Measurements from ENCODE around the gene PIANP.

The PIANP gene

GRCh38 chr12:6666211-6666610, 34.4 kb downstream of the PIANP start:
- no peak for DNase-seq

- no peak for DNase-seq
Measured at GRCh38 chr12:6664902-6665301, 35.7 kb downstream of the PIANP start.

GRCh38 chr12:6662906-6663742, 37.5 kb downstream of the PIANP start, which contains the start of gene ING4:
Gene ING4, minus strand, starts transcription at chr12:6663119. Its CDS starts 18 bp downstream, at chr12:6663101.
- DNase-seq, result peak; percentile 70

GRCh38 chr12:6662602-6662905, 38.1 kb downstream of the PIANP start:
- DNase-seq, result no peak

GRCh38 chr12:6653987-6654386, 46.6 kb downstream of the PIANP start:
- no peak for DNase-seq

- no peak for DNase-seq
Measured at GRCh38 chr12:6653342-6653741, 47.3 kb downstream of the PIANP start.

GRCh38 chr12:6652391-6652790, 48.2 kb downstream of the PIANP start:
- DNase-seq, result no peak

GRCh38 chr12:6650832-6651231, 49.8 kb downstream of the PIANP start:
- DNase-seq, result no peak

GRCh38 chr12:6647083-6647604, 53.5 kb downstream of the PIANP start, which contains the start of gene ACRBP:
Gene ACRBP, minus strand, starts transcription at chr12:6647432. Its CDS starts 66 bp downstream, at chr12:6647366.
- DNase-seq, result no peak

GRCh38 chr12:6646276-6647082, 54.1 kb downstream of the PIANP start:
- no peak for DNase-seq

- DNase-seq, result peak; percentile 42
Measured at GRCh38 chr12:6644903-6645302, 55.7 kb downstream of the PIANP start.

- no peak for DNase-seq
Measured at GRCh38 chr12:6644257-6644596, 56.4 kb downstream of the PIANP start.
